A549 (cell line): ENCODE results near the gene RRAS. TPM values are rescaled to one million over a fixed set of nuclear protein-coding genes. Genes with fewer than 3 reads are reported as not detected.

Experiments used
- ATAC-seq, 2 experiments: fragments of 200-7000 bp in 1 of 2; fragments of >200 bp in 1 of 2; cut with Nextera tagmentation in 1 of 2; cut with Tn5 transposase in 1 of 2; 3 replicates each; pipeline versions ENCODE4 v1.8.0 to v1.9.1; 2018 to 2020; ENCODE audit warnings: mild to moderate bottlenecking in 1 of 2, moderate library complexity in 1 of 2
- CTCF ChIA-PET: fragments of 300-600 bp; sonication (Branson Sonifier 250); formaldehyde crosslinking; extraction: SDS; loops from one replicate; lab custom pipeline; 2021; ENCODE audit warnings: antibody characterized with exemption, inconsistent platforms; lab: Yijun Ruan, JAX
- POLR2A ChIA-PET: fragments of 350-600 bp; formaldehyde crosslinking; extraction: SDS; loops from one replicate; lab custom pipeline; 2021; ENCODE audit warnings: antibody characterized with exemption, inconsistent platforms; lab: Yijun Ruan, JAX
- DNase-seq, 2 experiments: peaks; one replicate each; pipeline versions ENCODE4 v3.0.0 to v3.0.0-alpha.2; 2011 to 2016; ENCODE audit warnings: low read depth in 1 of 2, low spot score in 1 of 2
- FAIRE-seq: peaks from 2 replicates; lab custom pipeline; 2011; peaks lifted over from hg19 to GRCh38; lab: Jason Lieb, UNC
- H3K27ac ChIP-seq, 2 experiments: fragments of >200 bp; sonication (Bioruptor Twin); formaldehyde crosslinking; 3 replicates each; pipeline ENCODE4 v1.5.1; 2016 to 2017
- H3K4me1 ChIP-seq: fragments of >200 bp; sonication (Bioruptor Twin); formaldehyde crosslinking; 3 replicates; pipeline ENCODE4 v1.6.1; 2016
- H3K4me2 ChIP-seq: fragments of >200 bp; sonication (Bioruptor Twin); formaldehyde crosslinking; 3 replicates; pipeline ENCODE4 v1.6.1; 2016
- H3K4me3 ChIP-seq: fragments of >200 bp; sonication (Bioruptor Twin); formaldehyde crosslinking; 3 replicates; pipeline ENCODE4 v1.5.1; 2016
- H3K9me3 ChIP-seq: fragments of >200 bp; sonication (Bioruptor Twin); formaldehyde crosslinking; 3 replicates; pipeline ENCODE4 v1.6.1; 2016
- ATOH8 ChIP-seq: fragments of 250-450 bp; sonication (Bioruptor Pico); IDR thresholded peaks from 2 replicates; pipeline ENCODE4 v1.5.0; 2020; ENCODE audit warnings: low read depth, mild to moderate bottlenecking, moderate library complexity
- BCL3 ChIP-seq: fragments of >200 bp; sonication (Bioruptor Twin); formaldehyde crosslinking; IDR thresholded peaks from 3 replicates; pipeline ENCODE4 v1.6.1; 2016
- BHLHE40 ChIP-seq: IDR thresholded peaks from 2 replicates; pipeline ENCODE4 v1.6.1; 2012; ENCODE audit warnings: low read depth, low read length, inconsistent platforms
- CEBPB ChIP-seq, 2 experiments: fragments of >200 bp in 1 of 2; sonication (Bioruptor Twin) in 1 of 2; formaldehyde crosslinking in 1 of 2; IDR thresholded peaks; 2 replicates each; pipeline ENCODE4 v1.6.1; 2012 to 2016
- E2F6 ChIP-seq: IDR thresholded peaks from 2 replicates; pipeline ENCODE4 v1.6.1; 2012; ENCODE audit warnings: low read depth, borderline replicate concordance
- FOSB ChIP-seq: fragments of 250-450 bp; sonication (Bioruptor Pico); IDR thresholded peaks from 2 replicates; pipeline ENCODE4 v1.5.0; 2020; ENCODE audit warnings: mild to moderate bottlenecking, moderate library complexity
- FOSL2 ChIP-seq, 2 experiments: fragments of 450-650 bp in 1 of 2; fragments of >200 bp in 1 of 2; sonication (Bioruptor Twin) in 1 of 2; formaldehyde crosslinking; IDR thresholded peaks; 2 replicates each; pipeline versions ENCODE4 v1.5.0 to v1.6.1; 2016 to 2020; ENCODE audit warnings: mild to moderate bottlenecking in 1 of 2, moderate library complexity in 1 of 2
- HDAC2 ChIP-seq: fragments of 200-600 bp; sonication (generic); IDR thresholded peaks from 2 replicates; pipeline ENCODE4 v1.6.1; 2016
- HEYL ChIP-seq: fragments of 250-450 bp; sonication (Bioruptor Pico); IDR thresholded peaks from 2 replicates; pipeline ENCODE4 v1.8.0; 2021; ENCODE audit warnings: mild to moderate bottlenecking, moderate library complexity
- HOXB13 ChIP-seq: fragments of 250-450 bp; sonication (Bioruptor Pico); IDR thresholded peaks from 2 replicates; pipeline ENCODE4 v1.5.0; 2020; ENCODE audit warnings: low read depth, mild to moderate bottlenecking, moderate library complexity
- KDM5A ChIP-seq: fragments of 200-600 bp; sonication (generic); IDR thresholded peaks from 2 replicates; pipeline ENCODE4 v1.6.1; 2016; ENCODE audit warnings: antibody characterized with exemption, mild to moderate bottlenecking
- MAX ChIP-seq: IDR thresholded peaks from 2 replicates; pipeline ENCODE4 v1.6.1; 2012
- PBX3 ChIP-seq: IDR thresholded peaks from 2 replicates; pipeline ENCODE4 v1.6.1; 2012
- RAD21 ChIP-seq, 2 experiments: fragments of >200 bp in 1 of 2; sonication (Bioruptor Twin) in 1 of 2; formaldehyde crosslinking in 1 of 2; IDR thresholded peaks in 1 of 2; conservative IDR thresholded peaks in 1 of 2; 2 replicates in 1 of 2; 3 replicates in 1 of 2; pipeline ENCODE4 v1.6.1; 2012 to 2018; ENCODE audit warnings: inconsistent platforms in 1 of 2
- RCOR1 ChIP-seq: fragments of 150-350 bp; IDR thresholded peaks from 2 replicates; pipeline ENCODE4 v1.6.1; 2014; ENCODE audit warnings: antibody characterized with exemption, low read length, low read depth
- SMC3 ChIP-seq: fragments of >200 bp; sonication (Bioruptor Twin); formaldehyde crosslinking; IDR thresholded peaks from 3 replicates; pipeline ENCODE4 v1.6.1; 2018; ENCODE audit warnings: inconsistent platforms
- TFCP2L1 ChIP-seq: fragments of 250-450 bp; sonication (Bioruptor Pico); IDR thresholded peaks from 2 replicates; pipeline ENCODE4 v1.5.0; 2021; ENCODE audit warnings: mild to moderate bottlenecking
- ZC3H11A ChIP-seq: fragments of 450-650 bp; IDR thresholded peaks from 2 replicates; pipeline ENCODE4 v1.6.1; 2014; ENCODE audit warnings: antibody characterized with exemption, mild to moderate bottlenecking
- ZFP36 ChIP-seq: fragments of 450-650 bp; IDR thresholded peaks from 2 replicates; pipeline ENCODE4 v1.6.1; 2014; ENCODE audit warnings: borderline replicate concordance; ENCODE audit not compliant: partially characterized antibody
- WGBS: methylation state at CpG from one replicate; pipeline ENCODE4 v1.1.6; 2017; ENCODE audit errors: missing lambda C conversion rate; 5-methylcytosine and 5-hydroxymethylcytosine counted together
- polyA plus RNA-seq, 4 experiments: library from polyadenylated mRNA; depleted of rRNA in 3 of 4; stranded (reverse); fragments of >200 nt; fragmentation: RNase III in 1 of 4; extraction: RNeasy Plus Mini Kit Qiagen cat#74134 plus additional on column Dnase treatment in 1 of 4; gene quantifications; 2 replicates in 3 of 4; 3 replicates in 1 of 4; pipeline ENCODE4 v1.2.3, GENCODE V29; 2011 to 2017
- TF ChIP-seq, protein P1 (sequence below): fragments of >200 bp; sonication (Bioruptor Twin); formaldehyde crosslinking; IDR thresholded peaks from 2 replicates; pipeline ENCODE4 v1.6.1; 2016
- TF ChIP-seq, protein P2 (sequence below): fragments of 150-350 bp; IDR thresholded peaks from 2 replicates; pipeline ENCODE4 v1.6.1; 2014; ENCODE audit warnings: low read depth, mild to moderate bottlenecking, low read length

The RRAS gene
- polyA plus RNA-seq, 2 of the 4 experiments (the other 2 are of a cell fraction) = 47.6 to 49.2 TPM

GRCh38 chr19:49688531-49689132, 48.7 kb upstream of the RRAS start:
- Histone ChIP-seq H3K4me3 (no peak overlapping the region), H3K4me1 (peaks cover 9% of the 10 kb centered on the region; the same call in 1 of the 3 replicates), H3K4me2 (no peak overlapping the region), H3K27ac (no peak overlapping the region), H3K9me3 (no peaks in the 10 kb centered on the region)
- TF ChIP-seq PBX3 (0 out of 2 replicates have a peak, but pooled peaks have one; percentile 2), BCL3 (no peak), ATOH8 (no peak)
- 91% methylated on average over 12 of the region's 12 CpGs for WGBS
- ChIA-PET CTCF (interaction anchor here (0.8 to 5.5 kb wide), 9 partner anchors 8 to 122 kb away, joined by 3 to 42 read pairs (median 5); no protein-coding TSS in a partner anchor), POLR2A (no interaction called here)
- FAIRE-seq (no peak), DNase-seq (no peak), ATAC-seq (no peak)

DNA sequence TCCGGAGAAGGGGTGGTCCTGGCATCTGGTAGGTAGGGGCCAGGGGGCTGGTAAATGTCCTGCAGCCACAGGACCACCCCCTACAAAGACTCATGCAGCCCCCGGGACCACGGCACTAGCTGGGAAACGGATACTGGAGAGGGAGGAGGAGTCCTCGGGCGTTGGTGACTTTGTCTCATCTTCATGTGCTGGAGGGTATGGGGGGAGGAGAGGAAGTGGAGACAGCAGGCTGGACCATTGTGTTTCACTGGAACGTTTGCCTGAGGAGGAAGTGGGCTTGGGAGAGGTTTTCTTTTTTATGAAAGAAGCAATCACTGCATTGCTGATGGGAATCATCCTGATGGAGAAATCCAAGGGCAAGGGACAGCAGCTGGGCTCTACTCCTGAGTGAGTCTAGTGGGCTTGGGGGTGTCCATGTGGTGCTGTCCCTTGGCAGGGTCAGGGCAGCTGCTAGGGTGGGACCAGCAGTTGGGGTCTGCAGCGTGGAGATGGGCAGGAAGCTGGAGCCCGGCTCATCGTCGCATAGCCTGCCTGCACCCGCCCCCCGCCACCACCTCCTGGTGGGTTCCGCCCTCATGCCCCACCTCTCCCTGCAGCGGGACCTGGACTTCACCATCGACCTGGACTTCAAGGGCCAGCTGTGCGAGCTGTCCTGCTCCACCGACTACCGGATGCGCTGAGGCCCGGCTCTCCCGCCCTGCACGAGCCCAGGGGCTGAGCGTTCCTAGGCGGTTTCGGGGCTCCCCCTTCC, 47.8 kb upstream of the RRAS start:
- Histone ChIP-seq H3K27ac (no peak overlapping the region), H3K4me3 (no peak overlapping the region), H3K4me2 (no peak overlapping the region), H3K9me3 (no peaks in the 10 kb centered on the region)
- ChIA-PET CTCF (interaction anchor here (0.9 to 5.5 kb wide), 7 partner anchors 9 to 123 kb away, joined by 3 to 42 read pairs (median 4); no protein-coding TSS in a partner anchor), POLR2A (interaction anchor here (0.6 kb wide), 1 partner anchor 172 kb away, joined by 4 read pairs; no protein-coding TSS in a partner anchor)
- FAIRE-seq = no peak
- no peak for ATAC-seq
- WGBS = 83% methylated on average over 26 of the region's 26 CpGs
- 0 out of 2 replicates have a peak, but pooled peaks have one; percentile 60 for TF ChIP-seq FOSB (CRISPR knock-in tag)
- TF ChIP-seq CEBPB (IDR thresholded peaks at IDR 0.05) = no peak
- TF ChIP-seq, all 56 proteins: peak for 1
- no peak for DNase-seq
- peaks cover 9% of the 10 kb centered on the region; the same call in 1 of the 3 replicates for H3K4me1 ChIP-seq

- Histone ChIP-seq H3K27ac (no peak overlapping the region), H3K9me3 (no peaks in the 10 kb centered on the region), H3K4me1 (peaks cover 9% of the 10 kb centered on the region; the same call in 1 of the 3 replicates), H3K4me2 (no peak overlapping the region), H3K4me3 (no peak overlapping the region)
- no peak for ATAC-seq
- FAIRE-seq = no peak
- TF ChIP-seq HOXB13 (CRISPR knock-in tag) (no peak), KDM5A (no peak)
- CTCF ChIA-PET = interaction anchor here (0.9 to 5.5 kb wide), 10 partner anchors 8 to 117 kb away, joined by 3 to 42 read pairs (median 4); no protein-coding TSS in a partner anchor
- WGBS = 77% methylated on average over 10 of the region's 12 CpGs
- POLR2A ChIA-PET = no interaction called here
- DNase-seq = no peak
These were observed 47.2 kb upstream of the RRAS start for GRCh38 chr19:49687150-49687549.

DNA sequence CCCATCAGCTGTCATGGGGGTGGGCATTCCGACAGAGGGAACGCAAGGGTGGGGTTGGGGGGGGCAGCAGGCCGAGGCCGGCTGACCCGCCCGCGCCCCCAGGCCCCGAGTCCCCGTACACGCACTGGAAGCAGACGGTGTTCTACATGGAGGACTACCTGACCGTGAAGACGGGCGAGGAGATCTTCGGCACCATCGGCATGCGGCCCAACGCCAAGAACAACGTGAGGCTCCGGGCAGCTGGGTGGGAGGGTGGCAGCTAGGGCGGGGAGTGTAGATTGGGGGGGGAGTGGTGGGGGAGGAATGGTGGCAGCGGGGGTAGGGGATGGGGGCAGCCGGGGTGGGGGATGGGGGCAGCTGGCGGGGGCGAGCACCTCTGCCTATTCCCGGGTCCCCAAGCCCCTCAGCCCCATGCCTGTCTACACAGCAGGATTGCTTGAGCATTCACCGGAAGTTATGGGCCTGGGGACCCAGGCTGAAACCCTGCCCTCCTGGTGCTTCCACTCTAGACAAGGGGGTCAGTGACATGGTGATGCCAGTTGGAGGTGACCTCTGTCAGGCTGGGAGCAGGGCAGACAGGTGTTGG, 46.7 kb upstream of the RRAS start:
- Histone ChIP-seq H3K4me2 (no peak overlapping the region), H3K4me3 (no peak overlapping the region), H3K9me3 (no peaks in the 10 kb centered on the region), H3K4me1 (peaks cover 9% of the 10 kb centered on the region; the same call in 1 of the 3 replicates), H3K27ac (no peak overlapping the region)
- ChIA-PET CTCF (interaction anchor here (0.7 to 5.5 kb wide), 12 partner anchors 8 to 158 kb away, joined by 3 to 42 read pairs (median 4); no protein-coding TSS in a partner anchor), POLR2A (interaction anchor here (2.6 kb wide), 1 partner anchor 10 kb away, joined by 13 read pairs; the partner anchor contains the start of gene PRMT1)
- 92% methylated on average over 22 of the region's 27 CpGs for WGBS
- DNase-seq (no peak), FAIRE-seq (no peak), ATAC-seq (no peak)
- TF ChIP-seq HDAC2 (no peak), CEBPB (IDR thresholded peaks at IDR 0.05) (no peak), HEYL (CRISPR knock-in tag) (no peak), FOSL2 (IDR thresholded peaks at IDR 0.05) (no peak), FOSL2 (CRISPR knock-in tag; IDR thresholded peaks at IDR 0.05) (no peak), SMC3 (no peak), ZC3H11A (no peak), BHLHE40 (no peak), RAD21 (conservative IDR thresholded peaks at IDR 0.05 in 1 of 2, IDR thresholded peaks at IDR 0.05 in 1 of 2) (no peak), TFCP2L1 (CRISPR knock-in tag) (no peak), MAX (no peak), RCOR1 (no peak), ZFP36 (no peak), E2F6 (no peak)
- TF ChIP-seq, protein P1, sequence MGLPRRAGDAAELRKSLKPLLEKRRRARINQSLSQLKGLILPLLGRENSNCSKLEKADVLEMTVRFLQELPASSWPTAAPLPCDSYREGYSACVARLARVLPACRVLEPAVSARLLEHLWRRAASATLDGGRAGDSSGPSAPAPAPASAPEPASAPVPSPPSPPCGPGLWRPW = no peak
- TF ChIP-seq, protein P2, sequence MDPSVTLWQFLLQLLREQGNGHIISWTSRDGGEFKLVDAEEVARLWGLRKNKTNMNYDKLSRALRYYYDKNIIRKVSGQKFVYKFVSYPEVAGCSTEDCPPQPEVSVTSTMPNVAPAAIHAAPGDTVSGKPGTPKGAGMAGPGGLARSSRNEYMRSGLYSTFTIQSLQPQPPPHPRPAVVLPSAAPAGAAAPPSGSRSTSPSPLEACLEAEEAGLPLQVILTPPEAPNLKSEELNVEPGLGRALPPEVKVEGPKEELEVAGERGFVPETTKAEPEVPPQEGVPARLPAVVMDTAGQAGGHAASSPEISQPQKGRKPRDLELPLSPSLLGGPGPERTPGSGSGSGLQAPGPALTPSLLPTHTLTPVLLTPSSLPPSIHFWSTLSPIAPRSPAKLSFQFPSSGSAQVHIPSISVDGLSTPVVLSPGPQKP = no peak
